GM21423 (cell line): ENCODE measurements around the gene ECEL1.

Experiments used
- ATAC-seq: cut with Tn5 transposase; IDR thresholded peaks from one replicate; pipeline ENCODE4 v1.9.1; 2021; ENCODE audit warnings: mild to moderate bottlenecking, moderate library complexity; ENCODE audit not compliant: unreplicated experiment

Gene ECEL1

DNA sequence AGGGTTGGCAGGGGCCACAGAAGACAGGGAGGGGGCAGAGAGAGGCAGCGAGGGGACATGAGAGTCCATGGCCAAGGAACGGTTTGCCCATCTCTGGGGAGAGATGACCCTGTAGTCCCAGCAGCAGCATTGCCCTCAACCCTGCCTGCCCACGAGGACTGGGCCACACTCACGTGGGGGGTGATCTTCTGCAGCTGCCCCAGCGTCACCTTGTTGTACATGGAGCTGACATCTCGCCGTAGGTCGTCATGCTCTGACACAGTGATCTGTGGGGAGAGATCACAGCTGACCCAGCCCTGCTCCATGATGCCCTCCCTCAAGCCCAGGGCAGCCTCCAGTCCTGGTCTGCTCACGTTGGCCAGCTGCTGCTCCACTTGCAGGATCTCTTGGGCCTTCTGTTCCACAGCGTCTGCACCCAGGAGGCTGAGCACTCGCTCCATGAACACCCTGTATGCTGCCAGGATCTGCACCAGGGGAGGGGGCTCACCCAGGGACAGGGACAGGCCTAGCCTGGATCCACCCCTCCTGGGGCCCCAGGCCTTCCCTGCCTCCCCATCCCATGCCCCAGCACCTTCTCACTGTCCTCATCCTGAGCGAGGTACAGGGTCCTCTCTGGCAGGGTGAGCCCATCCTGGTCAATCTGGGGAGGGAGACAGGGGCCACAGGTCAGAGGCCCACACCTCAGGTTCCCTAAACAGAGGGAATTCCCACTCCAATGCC lies 2.8 kb downstream of the ECEL1 start:
- no peak for ATAC-seq

DNA sequence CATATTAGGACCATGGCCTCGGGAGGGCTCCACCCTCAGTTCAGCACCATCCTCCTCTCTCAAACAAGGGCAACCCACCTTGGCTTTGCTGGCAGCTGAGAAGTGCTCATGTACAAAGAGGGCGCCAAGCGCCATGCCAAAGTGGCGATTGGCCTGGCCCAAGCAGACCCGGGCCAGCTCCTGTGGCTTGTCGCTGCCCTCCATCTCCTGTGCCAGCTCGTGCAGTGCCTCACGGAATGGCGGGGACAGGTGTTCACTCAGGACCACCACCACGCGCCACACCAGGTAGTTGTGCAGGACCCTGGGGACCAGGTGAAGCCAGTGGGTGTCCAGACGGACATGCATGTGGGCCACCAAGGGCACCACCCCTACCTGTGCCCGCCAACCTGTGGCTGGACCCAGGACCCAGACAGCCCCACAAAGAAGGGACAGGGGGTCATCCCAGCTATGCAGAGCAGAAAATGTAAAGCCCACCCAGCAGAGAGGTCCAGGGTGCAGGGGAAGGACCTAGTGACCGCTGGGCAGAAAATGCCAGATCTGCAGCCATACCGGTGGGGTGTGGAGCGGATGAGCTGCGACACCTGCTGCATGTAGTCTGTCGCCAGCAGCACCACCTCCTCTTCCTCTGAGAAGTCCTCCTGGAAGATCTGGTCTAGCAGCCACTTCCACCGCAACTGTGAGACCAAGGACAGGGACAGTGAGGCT lies 3.6 kb downstream of the ECEL1 start:
- ATAC-seq: no peak

GRCh38 chr2:232483311-232483922 lies 4.2 kb downstream of the ECEL1 start:
- ATAC-seq: no peak

DNA sequence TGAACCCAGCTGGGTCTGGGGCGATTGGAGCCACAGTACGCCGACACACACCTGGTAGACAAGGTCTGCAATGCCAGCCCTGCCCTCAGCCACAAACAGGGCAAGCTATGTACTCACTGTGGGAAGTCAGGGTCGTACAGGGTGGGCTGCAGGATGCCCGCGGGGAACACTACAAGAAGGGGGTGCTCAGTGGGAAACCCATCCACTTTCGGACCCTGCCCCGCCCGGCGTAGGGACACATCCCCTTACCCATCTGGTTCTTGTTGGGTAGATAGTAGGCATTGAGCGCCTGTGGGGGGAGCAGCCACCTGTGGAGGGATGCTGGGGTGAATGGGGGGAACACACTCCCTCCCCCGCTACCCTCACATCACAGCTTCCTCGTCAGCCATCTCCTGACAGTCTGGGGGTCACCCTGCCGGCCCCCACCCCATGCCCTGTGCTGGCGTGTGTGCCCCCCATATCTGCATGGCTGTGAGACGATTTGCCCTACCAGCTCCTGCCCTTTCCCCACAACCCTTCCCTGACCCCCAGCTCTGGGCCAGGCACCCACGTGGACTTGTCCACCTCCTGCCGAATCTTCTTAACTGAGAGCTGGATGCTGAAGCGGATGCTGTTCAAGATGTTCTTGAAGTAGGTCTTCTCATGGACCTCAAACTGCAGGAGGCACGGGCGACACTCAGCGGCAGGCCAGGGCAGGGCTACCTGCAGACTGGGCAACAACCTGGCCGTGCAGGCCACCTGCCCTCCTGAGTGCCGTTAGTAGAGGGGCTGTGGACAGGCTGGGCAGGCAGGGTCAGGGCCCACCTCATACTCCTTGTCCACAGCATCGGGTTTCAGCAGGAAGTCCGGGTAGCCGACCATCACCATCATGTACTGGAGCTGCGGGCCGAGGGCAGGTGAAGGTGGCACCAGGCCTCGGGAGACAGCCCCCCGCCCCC lies 5.1 kb downstream of the ECEL1 start:
- no peak for ATAC-seq

DNA sequence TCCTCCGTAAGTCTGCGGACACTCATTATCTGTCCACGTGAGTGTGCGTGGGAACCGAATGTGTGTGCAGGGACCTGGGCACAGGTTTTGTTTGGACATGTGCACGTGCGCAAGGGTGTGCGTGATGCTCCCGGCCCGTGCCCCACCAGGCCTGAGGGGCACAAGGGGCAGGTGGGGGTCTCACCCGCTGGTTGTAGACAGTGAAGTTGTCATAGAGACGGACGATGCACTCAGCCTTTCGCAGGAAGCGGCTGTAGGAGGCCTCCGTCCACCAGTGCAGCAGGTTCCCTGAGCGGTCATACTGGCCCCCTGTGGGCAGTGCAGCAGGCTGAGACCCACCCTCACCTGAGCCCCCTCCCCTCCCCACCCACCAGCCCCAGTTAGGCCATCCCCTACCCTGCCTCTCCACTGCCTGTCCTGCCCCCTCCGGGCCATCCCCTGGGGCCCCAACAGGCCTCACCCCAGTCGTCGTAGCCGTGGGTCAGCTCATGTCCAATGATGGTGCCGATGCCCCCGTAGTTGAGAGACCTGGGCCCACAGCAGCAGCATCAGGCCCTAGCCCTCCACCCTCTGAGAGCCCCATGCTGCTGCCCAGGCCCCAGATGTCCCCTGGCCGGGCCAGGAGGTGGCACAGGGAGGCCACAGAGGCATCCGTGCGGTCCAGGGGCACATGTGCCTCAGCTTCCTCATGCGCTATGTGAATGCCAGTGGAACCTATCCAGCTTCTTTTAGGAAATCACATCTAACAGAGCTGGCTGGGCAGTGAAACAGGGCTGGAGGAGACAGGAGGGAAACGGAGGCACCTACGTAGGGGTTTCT lies 6.1 kb downstream of the ECEL1 start:
- no peak for ATAC-seq

DNA sequence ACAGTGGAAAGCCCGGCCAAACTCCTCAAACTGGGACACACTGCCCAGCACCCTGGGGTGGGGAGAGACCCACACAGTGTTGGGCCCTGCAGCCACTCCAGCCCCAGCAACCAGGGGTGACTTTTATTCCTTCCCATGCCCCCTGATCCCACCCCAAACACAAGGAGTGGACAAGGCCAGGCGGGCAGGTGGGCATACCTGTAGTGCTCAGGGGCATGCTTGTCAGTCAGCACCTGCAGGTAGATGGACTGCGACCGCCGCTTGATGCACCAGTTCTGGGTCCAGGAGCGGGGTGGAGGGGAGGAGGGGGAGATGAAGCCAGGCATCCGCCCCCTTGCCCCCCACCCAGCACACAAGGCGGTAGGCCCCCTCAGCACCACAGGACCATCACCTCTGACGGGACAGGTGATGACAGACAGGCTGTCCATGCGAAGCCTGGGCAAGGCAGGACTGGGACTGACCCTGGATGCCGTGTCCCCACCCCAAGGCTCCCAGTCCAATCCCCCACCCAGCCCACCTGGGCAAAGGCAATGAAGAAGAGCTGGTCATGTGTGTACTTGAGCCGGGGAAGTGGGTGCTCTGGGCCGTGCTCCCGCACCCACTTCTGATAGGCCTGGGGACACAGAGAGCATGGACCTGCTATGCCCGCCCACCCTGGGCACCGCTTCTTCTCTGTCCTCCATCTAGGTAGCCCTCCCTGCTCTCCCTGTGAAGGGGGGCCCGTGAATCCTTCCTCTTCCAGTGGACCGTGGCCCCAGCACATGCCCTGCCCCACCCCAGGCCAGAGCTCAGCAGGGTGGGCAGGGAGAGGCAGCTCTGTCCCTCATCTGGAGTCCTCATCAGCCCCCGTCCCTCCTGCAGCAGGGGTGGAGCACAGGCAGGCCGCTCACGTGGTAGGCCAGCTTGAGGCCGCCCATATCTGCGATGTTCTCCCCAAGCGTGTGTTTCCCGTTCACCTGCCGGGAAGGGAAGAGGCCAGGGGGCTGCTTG lies 7.1 kb downstream of the ECEL1 start:
- ATAC-seq: no peak

DNA sequence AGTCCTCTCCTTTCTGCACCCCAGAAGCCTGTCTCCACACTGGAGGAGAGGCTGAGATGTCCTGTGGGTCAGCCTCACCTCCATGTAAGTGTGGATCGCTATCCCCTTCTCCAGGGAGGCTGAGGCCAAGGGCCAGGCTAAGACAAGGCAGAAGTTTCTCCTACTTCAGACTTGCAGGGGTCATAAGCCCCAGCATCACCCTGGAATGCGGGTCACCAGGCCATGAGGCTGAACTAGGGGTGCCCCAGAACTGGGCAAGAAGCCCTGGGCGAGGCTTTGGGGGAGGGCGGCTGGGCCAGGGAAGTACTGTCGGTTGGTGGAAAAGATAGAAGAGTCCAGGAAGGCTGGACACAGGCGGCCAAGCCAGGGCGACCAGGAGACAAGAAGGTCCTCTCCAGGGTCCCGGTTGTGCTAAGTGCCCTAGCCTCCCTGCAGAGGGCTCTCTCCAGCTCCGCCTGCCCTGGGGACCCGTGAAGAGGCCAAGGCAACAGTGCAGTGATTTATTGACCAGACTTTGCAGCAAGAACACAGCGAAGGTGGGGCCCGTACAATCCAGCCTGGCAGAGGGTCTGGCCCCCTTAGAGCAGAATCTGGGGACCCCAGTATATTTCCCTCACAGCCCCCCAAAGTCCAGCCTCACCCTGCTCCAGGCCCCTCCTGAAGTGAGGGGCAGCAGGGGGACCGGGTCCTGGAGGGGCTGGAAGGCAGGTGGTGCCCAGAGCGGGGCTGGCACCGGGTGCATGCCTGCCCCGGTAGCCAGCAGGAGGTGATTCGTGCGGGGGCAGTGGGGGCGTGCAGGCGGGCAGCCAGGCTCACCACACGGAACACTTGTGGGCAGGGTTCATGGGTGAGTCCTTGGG lies 8.1 kb downstream of the ECEL1 start:
- ATAC-seq: no peak

GRCh38 chr2:232478571-232479340 lies 8.9 kb downstream of the ECEL1 start:
- ATAC-seq: no peak

GRCh38 chr2:232477751-232478510 lies 9.7 kb downstream of the ECEL1 start:
- ATAC-seq: no peak

DNA sequence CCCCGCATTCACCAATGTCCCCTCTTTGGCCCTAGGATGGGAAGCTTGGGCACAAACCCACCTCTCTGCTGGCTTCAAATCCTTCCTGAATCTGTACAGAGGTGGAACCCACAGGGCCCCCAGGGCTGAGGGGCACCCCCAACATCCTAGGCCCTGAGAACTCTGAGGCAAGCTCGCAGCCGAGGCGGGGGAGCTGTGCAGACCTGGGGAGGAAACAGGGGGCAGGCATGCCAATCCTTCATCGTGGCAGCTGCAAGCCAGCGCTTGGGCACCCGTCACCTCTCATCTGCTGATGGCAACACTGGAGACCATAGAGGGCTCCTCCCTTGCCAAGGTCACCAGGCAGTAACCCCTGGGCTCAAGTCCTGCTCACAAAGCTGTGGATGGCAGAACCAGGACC lies 10.8 kb downstream of the ECEL1 start:
- no peak for ATAC-seq

DNA sequence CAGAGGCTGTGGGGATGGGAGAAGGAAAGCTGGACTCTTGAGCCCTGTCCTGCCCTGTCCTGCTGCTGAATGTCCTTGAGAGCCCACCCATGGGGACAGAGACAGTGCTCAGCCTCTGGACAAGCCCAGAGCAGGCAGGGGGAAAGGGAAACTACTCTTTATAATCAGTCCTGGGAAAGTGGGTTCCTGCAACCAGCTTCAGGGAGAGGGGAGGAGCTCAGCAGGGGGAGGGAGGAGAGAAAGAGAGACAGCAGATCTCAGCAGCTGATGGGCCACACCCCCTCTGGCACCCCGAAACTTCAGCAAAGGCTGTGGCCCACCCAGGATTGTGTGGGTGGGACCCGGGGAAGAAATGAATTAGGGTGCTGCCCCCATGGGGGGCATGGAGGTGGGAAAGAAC lies 11.6 kb downstream of the ECEL1 start:
- ATAC-seq: no peak

GRCh38 chr2:232473467-232473890 lies 14.2 kb downstream of the ECEL1 start:
- ATAC-seq: no peak

GRCh38 chr2:232466221-232466620 lies 21.4 kb downstream of the ECEL1 start:
- no peak for ATAC-seq

- ATAC-seq: no peak
Observed at GRCh38 chr2:232465061-232465460, 22.6 kb downstream of the ECEL1 start.

DNA sequence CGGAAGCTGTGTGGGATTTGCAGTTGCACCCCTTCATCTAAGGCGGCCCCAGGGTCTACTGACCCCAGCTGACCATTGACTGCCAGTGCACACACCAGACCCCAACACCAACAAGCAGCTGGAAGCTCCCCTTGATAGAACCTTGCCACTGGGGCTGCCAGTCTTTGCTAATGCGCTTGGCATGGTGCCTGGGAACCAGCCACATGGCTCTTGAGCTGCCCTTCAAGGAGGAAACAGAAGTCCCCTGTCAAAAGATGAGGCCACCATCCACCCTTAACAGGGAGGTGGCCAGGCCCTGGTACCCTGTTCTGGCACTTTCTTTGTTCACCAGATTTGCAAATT lies 23.1 kb downstream of the ECEL1 start:
- ATAC-seq: no peak

DNA sequence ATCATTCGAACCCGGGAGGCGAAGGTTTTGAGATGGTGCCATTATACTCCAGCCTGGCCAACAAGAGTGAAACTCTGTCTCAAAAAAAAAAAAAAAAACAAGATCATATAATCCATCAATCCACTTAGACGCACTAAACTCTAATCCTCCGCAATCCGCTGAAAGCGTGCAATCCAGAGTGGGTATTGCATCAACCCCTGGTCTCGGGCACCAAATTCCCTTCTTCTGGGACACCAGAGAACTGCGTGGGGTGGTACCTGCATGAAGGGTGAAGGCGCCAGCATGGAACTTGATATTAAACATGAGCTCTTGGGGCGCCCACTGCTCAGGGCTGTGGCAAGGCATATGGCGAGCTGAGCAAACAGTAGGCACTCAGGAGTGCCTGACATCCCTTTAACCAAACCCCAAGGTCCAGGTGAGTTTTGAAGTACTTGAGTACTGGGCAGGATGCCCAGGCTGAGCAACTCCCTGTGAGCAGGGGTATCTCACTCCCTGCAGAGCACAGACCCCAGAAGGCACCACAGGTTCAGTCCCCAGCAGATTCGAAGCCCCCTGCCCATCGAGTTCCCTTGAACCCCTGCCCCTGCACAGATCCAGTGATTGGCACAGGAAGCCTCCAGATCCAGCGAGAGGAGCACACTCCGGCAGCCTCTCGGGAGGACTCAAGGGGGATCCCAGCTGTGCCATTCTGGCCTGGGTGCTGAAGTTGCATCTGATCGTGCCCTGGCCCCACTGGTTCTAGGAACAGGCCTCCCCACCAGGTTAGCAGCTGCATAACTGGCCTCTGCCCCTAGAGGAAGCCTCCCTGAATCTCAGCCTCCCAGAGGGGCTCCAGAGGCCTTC lies 23.7 kb downstream of the ECEL1 start:
- ATAC-seq: no peak
